HG03460 (cell line): ENCODE data around the gene ODC1.
A peak's percentile ranks its signal among the peaks of the same experiment; 100 is the strongest.

Source experiments
- ATAC-seq: cut with Tn5 transposase; IDR thresholded peaks from one replicate; pipeline ENCODE4 v1.9.1; 2021; ENCODE audit not compliant: unreplicated experiment

Gene ODC1

GRCh38 chr2:10417551-10418335 is 30.4 kb downstream of the ODC1 start:
- no peak for ATAC-seq

GRCh38 chr2:10415640-10416039 is 32.5 kb downstream of the ODC1 start:
- no peak for ATAC-seq

GRCh38 chr2:10415048-10415447 is 33.1 kb downstream of the ODC1 start:
- no peak for ATAC-seq

- ATAC-seq, result no peak
Measured at GRCh38 chr2:10414591-10414990, 33.5 kb downstream of the ODC1 start.

- ATAC-seq, result no peak
Measured at GRCh38 chr2:10413991-10414451, 34.1 kb downstream of the ODC1 start.

GRCh38 chr2:10413503-10413902 is 34.6 kb downstream of the ODC1 start:
- no peak for ATAC-seq

GRCh38 chr2:10412380-10412779 is 35.7 kb downstream of the ODC1 start:
- ATAC-seq, result no peak

GRCh38 chr2:10411557-10411956 is 36.6 kb downstream of the ODC1 start:
- no peak for ATAC-seq

- ATAC-seq, result no peak
Measured at GRCh38 chr2:10410823-10411437, 37.2 kb downstream of the ODC1 start.

- peak; percentile 63 for ATAC-seq
Measured at GRCh38 chr2:10410001-10410822, 37.9 kb downstream of the ODC1 start.

- ATAC-seq, result peak; percentile 45
Measured at GRCh38 chr2:10408649-10409579, 39.2 kb downstream of the ODC1 start.

GRCh38 chr2:10407841-10408648 is 40.1 kb downstream of the ODC1 start:
- ATAC-seq, result peak; percentile 42

- ATAC-seq, result no peak
Measured at GRCh38 chr2:10407432-10407831, 40.7 kb downstream of the ODC1 start.

GRCh38 chr2:10406491-10407188 is 41.5 kb downstream of the ODC1 start:
- no peak for ATAC-seq

GRCh38 chr2:10406016-10406415 is 42.1 kb downstream of the ODC1 start:
- ATAC-seq, result no peak

- no peak for ATAC-seq
Measured at GRCh38 chr2:10405448-10405847, 42.7 kb downstream of the ODC1 start.

- no peak for ATAC-seq
Measured at GRCh38 chr2:10404324-10405143, 43.6 kb downstream of the ODC1 start.

- ATAC-seq, result no peak
Measured at GRCh38 chr2:10402653-10403215, 45.4 kb downstream of the ODC1 start.
